ENCODE data around the gene CALCOCO2.
"Not testable (repeated sequence)": the region's sequence is repeated elsewhere in the genome, so short reads cannot be mapped to it uniquely, and the experiment has no call there.

Gene CALCOCO2, protein sequence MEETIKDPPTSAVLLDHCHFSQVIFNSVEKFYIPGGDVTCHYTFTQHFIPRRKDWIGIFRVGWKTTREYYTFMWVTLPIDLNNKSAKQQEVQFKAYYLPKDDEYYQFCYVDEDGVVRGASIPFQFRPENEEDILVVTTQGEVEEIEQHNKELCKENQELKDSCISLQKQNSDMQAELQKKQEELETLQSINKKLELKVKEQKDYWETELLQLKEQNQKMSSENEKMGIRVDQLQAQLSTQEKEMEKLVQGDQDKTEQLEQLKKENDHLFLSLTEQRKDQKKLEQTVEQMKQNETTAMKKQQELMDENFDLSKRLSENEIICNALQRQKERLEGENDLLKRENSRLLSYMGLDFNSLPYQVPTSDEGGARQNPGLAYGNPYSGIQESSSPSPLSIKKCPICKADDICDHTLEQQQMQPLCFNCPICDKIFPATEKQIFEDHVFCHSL

DNA sequence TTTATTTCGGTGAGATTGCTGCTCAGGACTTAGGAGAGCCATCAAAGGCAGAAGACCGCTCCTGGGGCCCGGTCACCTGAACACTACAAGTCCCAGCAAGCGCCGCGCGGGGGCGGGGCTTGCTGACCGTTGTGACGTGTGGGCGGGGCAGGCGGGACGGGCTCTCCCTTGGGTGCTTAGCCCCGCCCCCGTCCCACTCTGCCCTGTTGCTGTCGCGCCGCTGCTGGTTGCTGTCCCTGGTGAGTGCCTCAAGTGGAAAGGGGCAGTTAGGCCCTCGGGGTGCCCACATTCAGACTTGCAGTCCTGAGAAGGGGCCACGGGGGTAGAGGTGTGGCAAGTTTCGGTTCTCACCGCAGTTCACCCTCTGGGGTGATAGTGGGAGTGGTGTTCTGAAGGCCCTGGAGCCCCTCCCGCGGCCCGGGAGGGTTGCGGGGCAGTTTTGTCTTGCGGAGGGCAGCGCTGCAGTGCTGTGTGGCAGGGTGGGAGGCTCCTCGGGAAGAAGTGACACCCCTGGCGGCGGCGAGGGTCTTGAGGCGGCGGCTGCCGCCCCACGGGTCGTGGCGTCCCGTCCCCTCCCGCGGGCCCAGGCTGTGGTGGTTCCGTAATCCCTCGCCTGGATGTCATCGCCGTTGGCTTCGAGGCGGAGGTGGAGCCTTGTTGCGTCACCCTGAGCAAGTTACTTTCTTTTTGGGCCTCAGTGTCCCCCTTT lies at the start of gene CALCOCO2:
CALCOCO2 (plus strand) TSS at position 196 of the 709 bp plus-strand sequence. CDS start 10,673 bp downstream, outside the sequence.
- peak; percentile 92 to 93 for DNase-seq

DNA sequence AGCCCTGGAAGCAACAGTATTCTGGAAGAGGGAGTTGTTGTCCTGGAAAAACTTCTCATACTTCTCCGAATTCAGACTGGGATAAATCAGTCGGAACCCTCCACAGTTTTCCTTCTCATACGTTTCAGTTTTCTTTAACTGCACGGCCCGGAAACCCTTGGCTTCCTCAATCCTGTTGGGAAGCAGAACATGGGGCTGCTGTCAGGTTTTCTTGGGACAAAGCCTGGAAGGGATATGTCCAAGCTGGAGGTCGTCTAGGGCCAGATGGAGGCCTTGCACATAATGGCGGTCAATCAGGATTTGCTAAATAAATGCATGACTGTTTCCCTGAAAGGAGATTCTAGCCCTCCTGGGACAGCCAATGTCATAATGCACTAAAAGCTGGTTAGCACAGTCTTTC lies 43.0 kb upstream of the CALCOCO2 start:
- DNase-seq = no peak

DNA sequence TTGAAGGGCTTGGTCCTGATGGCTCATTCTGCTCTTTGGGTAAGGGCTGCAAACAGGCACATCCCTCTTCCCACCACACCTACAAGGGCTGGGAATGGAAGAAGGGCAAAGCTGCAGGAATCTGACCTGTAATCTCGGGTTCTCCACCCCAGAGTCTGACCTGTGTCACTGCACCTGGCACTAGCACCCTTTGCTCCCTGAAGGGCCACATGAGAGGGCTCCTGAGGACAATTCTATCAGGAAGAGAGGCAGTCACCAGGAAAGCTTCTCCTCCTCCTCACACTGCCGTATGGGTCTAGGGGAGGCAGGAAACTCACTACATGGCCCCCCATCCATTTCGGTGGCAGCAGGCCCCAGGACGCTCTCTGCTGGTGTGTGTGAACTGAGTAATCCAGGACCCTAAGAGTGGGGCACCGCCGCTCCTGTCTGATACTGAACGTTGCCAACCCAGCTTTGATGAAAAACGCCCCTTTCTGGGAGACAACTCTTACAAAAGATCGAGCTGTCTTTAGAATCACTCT lies 40.2 kb upstream of the CALCOCO2 start:
- DNase-seq = no peak

DNA sequence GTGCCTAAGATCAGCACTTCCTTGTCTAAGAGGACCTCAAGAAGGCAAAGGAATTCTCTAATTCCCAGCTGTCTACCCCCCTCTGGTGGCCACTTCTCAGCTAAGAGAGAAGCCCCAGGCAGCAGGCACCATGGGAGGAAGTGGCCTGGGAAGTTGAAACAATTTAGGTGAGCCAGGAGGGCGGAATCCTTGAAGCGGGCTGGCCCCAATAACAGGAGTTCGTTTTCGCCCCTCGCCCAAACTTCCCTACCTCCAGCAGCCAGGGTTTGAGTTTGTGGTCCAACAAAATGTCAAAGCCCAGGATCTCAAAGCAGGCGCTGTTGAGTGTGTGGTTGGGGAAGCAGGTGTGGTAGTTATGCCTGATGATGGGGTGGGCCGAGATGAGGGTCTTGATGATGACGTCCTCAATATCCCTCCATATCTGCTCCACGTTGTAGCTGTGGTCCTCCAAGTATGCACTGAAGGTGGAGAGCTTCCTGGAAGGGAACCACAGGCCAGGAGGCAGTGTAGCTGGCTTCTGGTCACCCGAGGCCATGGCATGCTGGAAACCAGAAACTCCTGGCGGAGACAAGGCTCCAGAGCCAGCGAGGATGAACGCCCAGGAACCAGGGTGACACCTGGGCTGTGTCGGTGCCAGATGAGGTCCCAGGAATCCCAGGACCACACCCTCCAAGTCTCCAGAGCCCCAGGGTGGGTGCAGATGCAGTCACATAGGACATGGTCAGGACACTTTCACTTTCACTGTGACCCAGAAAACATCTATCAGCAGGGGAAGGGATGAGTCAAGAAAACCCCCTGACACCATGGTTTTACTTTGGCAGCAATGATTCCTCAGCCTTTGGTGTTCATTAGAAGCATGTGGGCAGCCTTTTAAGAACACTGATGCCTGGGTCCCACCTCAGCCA lies 39.5 kb upstream of the CALCOCO2 start:
- DNase-seq = peak; percentile 13 to 29

DNA sequence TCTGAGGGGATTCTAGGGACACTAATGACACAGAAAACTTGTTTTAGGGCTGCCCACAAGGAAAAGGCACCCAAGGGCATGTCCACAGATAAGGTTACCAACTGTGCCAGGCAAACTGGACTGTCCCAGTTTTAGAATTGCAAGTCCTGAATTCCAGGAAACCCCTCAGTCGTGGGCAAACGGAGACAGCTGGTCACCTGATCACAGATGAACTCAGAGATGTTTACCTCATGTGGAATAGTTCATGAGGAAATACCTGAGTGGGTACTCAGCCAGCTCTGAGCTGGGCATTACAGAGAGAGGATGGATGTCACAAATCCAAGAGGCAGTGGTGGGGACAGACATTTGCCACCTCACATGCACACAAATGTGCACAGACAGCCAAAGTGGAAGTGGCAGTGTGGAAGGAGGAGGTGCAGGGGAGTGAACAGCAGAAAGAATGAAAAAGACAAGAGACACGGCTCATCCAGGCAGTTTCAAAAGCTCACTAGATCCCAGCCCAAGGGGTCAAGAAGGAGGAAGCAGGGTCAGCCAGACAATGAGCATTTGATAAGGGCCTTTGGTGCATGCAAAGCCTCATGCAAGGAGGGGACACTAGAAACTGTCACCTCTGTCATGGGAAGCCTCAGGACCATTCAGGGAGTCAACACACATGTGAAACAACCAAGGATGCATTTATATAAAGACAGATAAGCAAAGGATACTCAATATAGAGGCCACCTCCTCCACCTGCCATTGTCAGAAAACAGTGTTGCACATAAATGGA lies 38.6 kb upstream of the CALCOCO2 start:
- DNase-seq = no peak

DNA sequence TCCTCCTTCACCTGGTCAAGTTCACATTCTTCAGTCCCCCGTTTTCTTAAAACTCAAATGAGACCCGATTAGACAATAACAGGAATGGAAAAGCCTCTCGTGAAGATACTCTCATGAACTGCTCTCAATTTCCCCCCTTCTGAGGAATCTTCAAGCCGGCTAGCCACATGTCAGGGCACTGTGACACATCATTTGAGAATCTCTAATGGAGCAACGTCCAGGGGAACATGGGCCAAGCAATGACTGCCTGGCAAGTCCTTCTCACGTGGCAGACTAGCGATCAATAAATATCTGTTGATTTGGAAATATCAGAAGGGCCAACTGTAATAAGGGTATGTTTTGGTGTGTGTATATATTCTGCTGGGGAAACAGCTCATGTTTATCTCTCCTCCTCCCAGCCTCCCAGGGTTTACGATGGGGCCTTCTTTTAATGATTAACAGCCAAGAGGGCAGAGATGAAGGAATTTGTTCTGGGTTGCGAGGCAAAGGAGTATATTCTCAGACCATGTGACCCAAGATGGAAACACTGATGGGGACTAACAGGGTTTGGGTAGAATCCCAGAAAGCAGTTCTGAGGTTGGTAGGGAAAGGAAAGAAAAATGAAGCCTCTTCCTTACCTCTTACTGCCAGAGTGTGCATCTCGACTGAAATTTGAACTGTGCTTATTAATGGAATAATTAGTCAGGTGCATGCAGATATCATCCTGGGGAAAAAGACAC lies 35.2 kb upstream of the CALCOCO2 start:
- DNase-seq = no peak

DNA sequence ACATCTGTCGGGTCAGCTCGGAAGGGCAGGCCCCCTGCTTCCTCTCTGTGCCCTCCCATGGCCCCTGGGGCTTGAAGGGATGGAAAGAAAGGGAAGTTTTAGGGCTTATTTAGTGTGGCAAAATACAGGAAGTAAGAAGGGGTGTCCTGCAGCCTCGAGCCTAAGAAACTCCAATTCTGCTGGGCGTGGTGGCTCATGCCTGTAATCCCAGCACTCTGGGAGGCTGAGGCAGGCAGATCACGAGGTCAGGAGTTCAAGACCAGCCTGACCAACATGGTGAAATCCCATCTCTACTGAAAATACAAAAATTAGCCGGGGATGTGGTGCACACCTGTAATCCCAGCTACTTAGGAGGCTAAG lies 34.7 kb upstream of the CALCOCO2 start:
- DNase-seq = not testable (repeated sequence)

DNA sequence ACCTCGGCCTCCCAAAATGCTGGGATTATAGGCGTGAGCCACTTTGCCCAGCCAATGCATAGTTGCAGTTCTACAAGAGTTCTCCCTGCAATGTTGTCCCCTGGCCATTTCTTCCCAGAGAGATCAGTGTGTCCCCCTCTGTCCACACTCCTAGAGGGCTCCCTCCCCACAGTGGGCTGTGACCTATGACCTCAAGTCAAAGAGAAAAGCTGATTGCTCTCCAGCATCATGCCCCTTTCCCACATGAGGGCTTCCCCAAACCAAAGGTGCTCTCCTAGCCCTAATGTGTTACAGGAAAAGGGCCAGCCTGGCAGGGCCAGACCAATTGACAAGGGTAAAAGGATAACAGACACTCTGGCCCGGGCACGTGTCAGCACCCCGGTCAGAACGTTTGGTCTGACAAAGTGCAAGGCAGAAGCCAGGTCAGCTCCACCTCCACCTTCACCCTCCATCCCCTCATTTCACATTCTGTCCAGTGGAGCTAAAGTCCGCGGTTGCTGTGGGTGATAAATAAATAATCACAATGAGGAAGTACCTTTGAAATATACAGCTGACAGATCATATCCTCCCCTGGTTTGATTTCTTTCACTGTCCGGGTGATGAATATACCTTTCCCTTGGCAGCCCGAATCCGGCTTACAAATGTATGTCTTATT lies 31.6 kb upstream of the CALCOCO2 start:
- DNase-seq = no peak

DNA sequence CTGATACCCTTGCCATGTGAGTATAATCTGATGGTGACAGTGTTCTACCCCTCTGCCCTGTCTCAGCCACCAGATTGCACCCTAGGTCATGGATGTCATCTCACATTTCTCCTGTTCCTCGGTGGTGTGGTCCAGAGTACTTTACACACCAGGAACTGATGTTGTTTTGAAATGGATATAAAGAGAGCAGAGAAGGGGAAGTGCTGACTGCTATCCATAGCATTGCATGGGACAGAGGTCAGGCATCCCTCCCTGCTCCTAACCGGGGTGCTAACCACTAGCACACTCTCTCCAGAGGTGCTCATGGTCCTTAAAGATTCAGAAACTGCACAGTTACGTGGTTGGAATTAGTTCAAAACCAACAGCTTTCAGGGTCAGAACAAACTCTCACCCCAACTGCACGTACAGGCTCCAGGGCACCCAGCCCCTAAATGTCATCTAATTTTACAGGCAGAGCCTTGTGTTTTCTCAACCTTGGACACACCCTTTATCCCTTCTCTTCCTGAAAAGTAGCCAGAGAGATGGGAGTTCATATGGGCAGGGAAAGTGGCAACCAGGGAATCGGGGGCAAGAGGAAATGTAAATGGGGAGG lies 30.1 kb upstream of the CALCOCO2 start:
- no peak for DNase-seq

DNA sequence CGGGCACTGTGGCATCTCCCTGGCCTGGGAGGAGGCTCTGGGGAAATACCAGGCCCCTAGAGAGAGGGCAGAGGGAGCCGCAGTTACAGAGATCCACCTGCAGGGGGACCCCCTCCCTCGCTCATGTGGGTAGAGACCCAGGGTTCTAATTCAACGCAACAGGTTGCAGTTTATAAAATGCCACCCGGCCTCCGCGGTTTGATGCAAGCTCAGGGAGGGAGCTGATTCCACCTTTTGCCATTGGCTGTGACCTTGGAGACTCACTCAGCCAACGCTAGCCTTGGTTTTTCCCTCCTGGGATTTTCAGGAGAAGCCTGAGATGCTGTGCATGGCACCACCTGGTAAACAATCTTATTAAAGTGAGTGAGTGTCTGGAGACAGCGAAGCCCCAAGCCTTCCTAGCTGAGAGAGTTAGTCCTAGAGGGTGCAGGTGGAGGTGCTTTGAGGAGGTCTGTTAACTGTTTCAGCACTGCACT lies 25.9 kb upstream of the CALCOCO2 start:
- DNase-seq = peak; percentile 52 to 68

DNA sequence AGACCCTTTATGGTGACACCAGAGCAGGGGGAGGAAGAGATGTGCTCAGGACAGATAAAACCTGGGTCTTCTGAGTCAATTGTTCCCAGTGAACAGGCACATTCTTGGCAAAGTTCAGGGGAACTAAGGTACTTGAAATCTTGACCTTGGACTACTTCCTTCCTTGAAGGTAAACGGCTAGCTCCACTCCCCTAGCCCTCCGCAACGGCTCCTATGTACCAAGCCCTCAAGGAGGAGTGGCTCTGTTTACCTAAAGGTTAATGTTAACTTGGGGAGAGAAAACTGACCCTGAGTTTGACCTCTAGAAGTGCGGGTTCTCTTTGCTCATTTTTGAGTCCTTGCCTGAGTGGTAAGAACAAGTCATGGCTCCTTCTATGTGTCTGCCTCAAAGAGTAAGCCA lies 21.7 kb upstream of the CALCOCO2 start:
- no peak for DNase-seq

DNA sequence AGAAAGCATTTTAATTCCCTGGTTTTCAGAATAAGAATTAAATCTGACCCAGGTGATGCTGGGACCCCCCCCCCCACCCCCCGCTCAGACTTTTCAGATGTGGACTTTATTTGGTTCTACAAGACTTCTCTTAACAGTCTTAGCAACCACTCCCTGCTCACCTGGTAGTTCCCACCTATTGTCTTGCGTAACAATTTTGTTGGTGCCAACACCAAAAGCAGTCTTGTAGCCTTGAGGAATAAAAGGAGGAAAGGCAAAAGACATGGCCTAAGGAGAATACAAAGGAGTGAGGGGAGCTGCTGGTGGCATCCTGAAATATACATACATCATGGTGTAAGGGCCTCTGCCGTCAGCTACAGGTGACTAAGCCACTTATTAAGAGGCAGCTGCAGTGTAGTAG lies 18.8 kb upstream of the CALCOCO2 start:
- DNase-seq = no peak

DNA sequence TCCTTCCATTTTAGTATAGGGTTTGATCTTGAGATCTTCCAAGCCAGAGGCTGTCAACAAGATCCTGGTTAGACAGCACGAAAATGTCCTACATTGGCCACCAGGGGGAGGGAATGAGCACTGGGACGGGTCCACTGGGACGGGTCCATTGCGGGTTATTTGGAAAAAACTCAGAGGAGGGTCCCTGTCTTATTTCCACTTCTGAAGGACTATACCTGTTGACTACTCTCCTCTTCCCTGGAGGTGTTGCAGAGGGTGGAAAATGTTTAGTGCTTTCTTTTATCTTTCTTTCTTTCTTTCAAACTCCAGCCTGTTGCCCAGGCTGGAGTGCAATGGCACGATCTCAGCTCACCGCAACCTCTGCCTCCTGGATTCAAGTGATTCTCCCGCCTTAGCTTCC lies 16.3 kb upstream of the CALCOCO2 start:
- peak; percentile 53 to 75 for DNase-seq

DNA sequence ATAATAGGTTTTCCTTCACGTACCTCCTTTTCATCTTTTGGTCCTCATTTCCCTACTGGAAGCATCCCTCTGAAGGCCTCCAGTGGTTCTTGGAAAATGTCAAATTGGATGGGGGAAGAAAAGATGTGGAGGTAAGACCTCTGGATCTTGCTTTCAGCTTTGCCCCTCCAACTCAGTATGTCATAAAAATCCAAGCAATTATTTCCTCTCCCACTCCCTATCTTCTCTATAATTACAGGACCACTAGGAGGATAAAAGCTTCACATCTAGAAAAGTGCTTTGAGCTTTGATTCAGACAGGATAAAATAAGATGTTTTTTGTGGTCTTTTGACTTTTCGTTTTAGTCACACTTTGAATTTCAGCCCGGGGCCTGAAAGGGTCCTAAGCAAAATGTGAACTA lies 15.5 kb upstream of the CALCOCO2 start:
- DNase-seq = no peak

DNA sequence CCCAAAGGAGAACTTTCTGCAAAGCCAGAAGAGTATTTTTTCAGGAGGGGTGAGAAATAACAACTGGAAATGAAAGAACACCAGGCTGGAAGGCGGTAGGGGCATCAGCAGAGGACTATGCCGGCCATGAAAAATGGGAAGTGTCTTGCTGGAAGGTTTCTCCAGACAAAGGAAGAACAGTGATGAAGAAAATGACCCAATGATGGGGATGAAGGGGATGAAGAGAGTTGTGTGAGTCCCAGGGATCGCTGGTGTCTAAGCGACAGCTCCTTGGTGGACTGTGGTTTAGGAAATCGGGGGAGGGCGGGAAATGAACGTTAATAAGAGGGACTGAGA lies 14.4 kb upstream of the CALCOCO2 start:
- DNase-seq = no peak

DNA sequence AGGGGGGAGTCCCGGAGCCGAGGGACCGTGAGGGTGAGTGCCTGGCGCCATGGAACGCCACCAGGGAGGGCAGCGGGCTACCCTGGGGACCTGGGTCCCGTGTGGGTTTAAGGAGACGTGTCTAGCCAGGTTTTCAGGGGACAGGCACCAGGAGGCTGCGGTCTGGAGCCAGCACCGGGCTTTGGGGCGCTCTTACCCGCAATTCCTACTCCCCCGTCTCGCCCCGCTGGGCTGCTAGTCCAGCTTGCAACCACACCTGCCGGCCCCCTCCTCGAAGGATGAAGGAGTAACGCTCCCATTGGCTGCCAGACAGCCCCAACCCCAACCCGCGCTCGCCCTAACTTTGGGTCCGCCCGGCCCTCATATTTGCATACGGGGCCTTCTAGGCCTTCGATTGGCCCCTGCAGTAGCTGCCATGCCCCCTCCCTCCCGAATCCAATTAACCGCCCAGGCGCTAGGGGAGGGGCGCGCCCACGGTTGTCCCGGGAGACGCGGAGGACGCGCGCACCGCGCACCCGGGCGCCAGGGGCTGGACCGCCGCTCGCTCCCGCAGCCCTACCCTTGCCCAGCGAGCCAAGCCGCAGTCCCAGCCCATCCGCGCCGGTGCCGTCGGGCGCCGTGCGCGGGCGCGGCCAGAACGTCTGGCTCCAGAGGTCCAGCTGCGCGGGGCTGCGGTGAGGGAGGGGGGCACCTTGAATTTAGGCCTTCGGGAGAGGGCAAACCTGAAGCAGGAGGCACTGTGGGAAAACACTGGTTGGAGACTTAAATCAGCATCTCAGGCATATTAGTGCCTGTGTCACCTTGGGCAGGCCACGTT lies 13.9 kb upstream of the CALCOCO2 start, which contains the start of gene TTLL6:
TTLL6 (minus strand) TSS at position 456 of the 817 bp plus-strand sequence; CDS start at position 299, 157 bp downstream.
- DNase-seq = peak; percentile 71 to 84

DNA sequence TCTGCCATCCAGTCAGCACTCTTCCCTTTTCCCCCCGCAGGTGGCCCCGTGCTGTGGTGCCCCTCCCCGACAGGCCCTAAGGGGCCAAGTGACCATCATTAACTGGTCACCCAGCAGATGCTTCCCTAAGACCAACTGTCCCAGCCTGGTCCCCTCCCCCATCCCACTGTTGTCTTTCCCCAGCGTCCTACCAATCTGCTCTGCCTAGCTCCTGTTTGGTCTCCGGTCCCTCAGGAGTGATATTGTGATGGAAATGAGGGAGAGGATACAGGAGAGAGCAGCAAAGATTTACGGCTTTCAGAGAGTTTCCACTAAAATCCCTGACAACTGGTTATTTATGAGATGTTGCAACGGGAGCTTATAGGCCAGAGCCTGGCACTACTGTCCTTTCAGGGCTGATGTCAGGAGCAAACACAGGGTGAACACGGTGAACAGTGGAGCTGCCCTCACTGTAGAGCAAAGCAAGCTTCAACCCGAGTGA lies 12.4 kb upstream of the CALCOCO2 start:
- DNase-seq = no peak

DNA sequence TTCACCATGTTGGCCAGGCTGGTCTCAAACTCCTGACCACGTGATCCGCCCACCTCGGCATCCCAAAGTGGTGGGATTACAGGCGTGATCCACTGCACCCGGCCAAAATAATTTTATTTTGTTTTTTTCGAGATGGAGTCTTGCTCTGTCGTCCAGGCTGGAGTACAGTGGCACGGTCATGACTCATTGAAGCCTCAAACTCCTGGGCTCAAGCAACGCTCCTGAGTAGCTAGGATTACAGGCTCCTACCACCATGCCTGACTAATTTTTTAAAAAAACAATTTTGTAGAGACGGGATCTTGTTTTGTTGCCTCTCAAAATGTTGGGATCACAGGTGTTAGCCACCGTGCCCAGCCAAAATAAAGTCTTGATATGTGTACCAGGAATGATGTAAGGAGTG lies 11.4 kb upstream of the CALCOCO2 start:
- no peak for DNase-seq

DNA sequence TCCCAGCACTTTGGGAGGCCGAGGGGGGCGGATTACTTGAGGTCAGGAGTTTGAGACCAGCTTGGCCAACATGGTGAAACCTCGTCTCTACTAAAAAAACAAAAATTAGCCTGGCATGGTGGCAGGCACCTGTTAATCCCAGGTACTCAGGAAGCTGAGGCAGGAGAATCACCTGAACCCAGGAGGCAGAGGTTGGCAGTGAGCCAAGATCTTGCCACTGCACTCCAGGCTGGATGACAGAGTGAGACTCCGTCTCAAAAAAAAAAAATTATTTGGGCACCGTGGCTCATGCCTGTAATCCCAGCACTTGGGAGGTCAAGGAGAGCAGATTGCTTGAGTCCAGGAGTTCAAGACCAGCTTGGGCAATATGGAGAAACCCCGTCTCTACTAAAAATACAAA lies 9.9 kb upstream of the CALCOCO2 start:
- not testable (repeated sequence) for DNase-seq

Measured in CD4-positive, alpha-beta T cell treated with Interferon alpha-2 for 1 hour (primary cell).